ENCODE data around the gene ITPR2. TPM values are rescaled to one million over a fixed set of nuclear protein-coding genes. Genes with fewer than 3 reads are reported as not detected.

ITPR2 gene
- total RNA-seq, 1 experiment from 2014 or later: 26.0 TPM

- peaks cover 7% of the 10 kb centered on the region; the same call in 1 of the 2 replicates for H3K4me1 ChIP-seq (replicated peaks; ENCODE audit: insufficient read depth)
- no peak overlapping the region for H3K4me3 ChIP-seq
- H3K9me2 ChIP-seq (ENCODE audit: insufficient read depth): no peaks in the 10 kb centered on the region
- H3F3A ChIP-seq (ENCODE audit: insufficient read depth, low read depth): no peaks in the 10 kb centered on the region
- no peak for DNase-seq
- H4K20me1 ChIP-seq (ENCODE audit: insufficient read depth): no peaks in the 10 kb centered on the region
- no peak overlapping the region for H3K27ac ChIP-seq
- H2AFZ ChIP-seq: no peak overlapping the region
- TF ChIP-seq, protein P1, sequence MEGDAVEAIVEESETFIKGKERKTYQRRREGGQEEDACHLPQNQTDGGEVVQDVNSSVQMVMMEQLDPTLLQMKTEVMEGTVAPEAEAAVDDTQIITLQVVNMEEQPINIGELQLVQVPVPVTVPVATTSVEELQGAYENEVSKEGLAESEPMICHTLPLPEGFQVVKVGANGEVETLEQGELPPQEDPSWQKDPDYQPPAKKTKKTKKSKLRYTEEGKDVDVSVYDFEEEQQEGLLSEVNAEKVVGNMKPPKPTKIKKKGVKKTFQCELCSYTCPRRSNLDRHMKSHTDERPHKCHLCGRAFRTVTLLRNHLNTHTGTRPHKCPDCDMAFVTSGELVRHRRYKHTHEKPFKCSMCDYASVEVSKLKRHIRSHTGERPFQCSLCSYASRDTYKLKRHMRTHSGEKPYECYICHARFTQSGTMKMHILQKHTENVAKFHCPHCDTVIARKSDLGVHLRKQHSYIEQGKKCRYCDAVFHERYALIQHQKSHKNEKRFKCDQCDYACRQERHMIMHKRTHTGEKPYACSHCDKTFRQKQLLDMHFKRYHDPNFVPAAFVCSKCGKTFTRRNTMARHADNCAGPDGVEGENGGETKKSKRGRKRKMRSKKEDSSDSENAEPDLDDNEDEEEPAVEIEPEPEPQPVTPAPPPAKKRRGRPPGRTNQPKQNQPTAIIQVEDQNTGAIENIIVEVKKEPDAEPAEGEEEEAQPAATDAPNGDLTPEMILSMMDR (conservative IDR thresholded peaks at IDR 0.05): no peak
- TF ChIP-seq EZH2 (IDR thresholded peaks at IDR 0.05; ENCODE audit: low read depth): no peak
- no peak overlapping the region for H3K4me2 ChIP-seq
- ChIA-PET POLR2A (ENCODE audit: unreplicated experiment) (no interaction called here), CTCF (no interaction called here)
- H3K36me3 ChIP-seq (ENCODE audit: low read depth): no peaks in the 10 kb centered on the region
- no peaks in the 10 kb centered on the region for H3K27me3 ChIP-seq (ENCODE audit: insufficient read depth, low read depth)
- no peaks in the 10 kb centered on the region for H3K9me3 ChIP-seq (ENCODE audit: insufficient read depth, low read depth)
- H3K79me2 ChIP-seq (ENCODE audit: low read depth): no peaks in the 10 kb centered on the region
- BruUV-seq (replicated peaks): no TSS peak
- intact Hi-C loops (cut with micrococcal nuclease; ENCODE audit: unreplicated experiment): loop anchor here (5.0 to 10.0 kb wide), 5 partner anchors 53 to 583 kb away; partner anchors contain the start of genes ITPR2 and TM7SF3
Observed at GRCh38 chr12:26704684-26705460, 128.1 kb downstream of the ITPR2 start.

GRCh38 chr12:26704214-26704613 is 128.8 kb downstream of the ITPR2 start:
- intact Hi-C loops (cut with micrococcal nuclease; ENCODE audit: unreplicated experiment): loop anchor here (5.0 to 10.0 kb wide), 3 partner anchors 52 to 582 kb away; no protein-coding TSS in a partner anchor
- H3K79me2 ChIP-seq (ENCODE audit: low read depth): no peaks in the 10 kb centered on the region
- H4K20me1 ChIP-seq (ENCODE audit: insufficient read depth): no peaks in the 10 kb centered on the region
- no peak overlapping the region for H2AFZ ChIP-seq
- ChIA-PET POLR2A (ENCODE audit: unreplicated experiment) (interaction anchor here (0.6 kb wide), 1 partner anchor 933 kb away, joined by 4 read pairs; no protein-coding TSS in a partner anchor), CTCF (no interaction called here)
- H3K9me3 ChIP-seq (ENCODE audit: insufficient read depth, low read depth): no peaks in the 10 kb centered on the region; the same call in 1 of the 2 replicates
- no peak for DNase-seq
- BruUV-seq (replicated peaks): no TSS peak
- no peak for TF ChIP-seq EZH2 (IDR thresholded peaks at IDR 0.05; ENCODE audit: low read depth)
- TF ChIP-seq, protein P1 (conservative IDR thresholded peaks at IDR 0.05): no peak
- H3K4me3 ChIP-seq: no peak overlapping the region
- no peak overlapping the region for H3K4me2 ChIP-seq
- H3K27me3 ChIP-seq (ENCODE audit: insufficient read depth, low read depth): no peaks in the 10 kb centered on the region
- H3F3A ChIP-seq (ENCODE audit: insufficient read depth, low read depth): no peaks in the 10 kb centered on the region
- H3K9me2 ChIP-seq (ENCODE audit: insufficient read depth): no peaks in the 10 kb centered on the region
- H3K36me3 ChIP-seq (ENCODE audit: low read depth): no peaks in the 10 kb centered on the region
- no peak overlapping the region for H3K27ac ChIP-seq
- peaks cover 7% of the 10 kb centered on the region; the same call in 1 of the 2 replicates for H3K4me1 ChIP-seq (replicated peaks; ENCODE audit: insufficient read depth)

DNA sequence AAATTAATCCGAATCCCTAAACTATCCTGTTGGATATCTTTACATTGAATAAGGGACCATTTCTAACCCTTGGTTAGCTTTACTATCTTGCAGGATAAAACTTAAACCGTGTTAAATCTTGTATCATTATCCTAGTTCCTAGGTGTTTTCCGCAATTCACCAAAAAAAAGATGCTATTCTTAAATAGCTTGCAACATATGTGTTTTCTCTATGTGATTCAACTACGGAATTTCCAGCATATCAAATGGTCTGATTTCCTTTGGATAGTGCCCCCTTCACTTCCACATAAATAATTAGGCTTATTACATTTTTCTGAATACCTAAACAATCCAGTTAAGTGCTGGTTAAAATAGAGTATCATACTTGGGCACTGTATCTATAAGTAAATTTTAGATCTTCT is 130.3 kb downstream of the ITPR2 start:
- POLR2A ChIA-PET (ENCODE audit: unreplicated experiment): no interaction called here
- no TSS peak for BruUV-seq (replicated peaks)

More for the DNA sequence above, 130.3 kb downstream of the ITPR2 start:
- peaks cover 7% of the 10 kb centered on the region; the same call in 1 of the 2 replicates for H3K4me1 ChIP-seq (replicated peaks; ENCODE audit: insufficient read depth)
- intact Hi-C loops (cut with micrococcal nuclease; ENCODE audit: unreplicated experiment): loop anchor here (5.0 to 10.0 kb wide), 3 partner anchors 50 to 580 kb away; no protein-coding TSS in a partner anchor
- TF ChIP-seq EZH2 (IDR thresholded peaks at IDR 0.05; ENCODE audit: low read depth): no peak
- TF ChIP-seq, protein P1 (conservative IDR thresholded peaks at IDR 0.05): no peak
- no peaks in the 10 kb centered on the region for H4K20me1 ChIP-seq (ENCODE audit: insufficient read depth)
- no peak overlapping the region for H3K4me3 ChIP-seq
- no peaks in the 10 kb centered on the region; the same call in 1 of the 2 replicates for H3K9me3 ChIP-seq (ENCODE audit: insufficient read depth, low read depth)
- H3K9me2 ChIP-seq (ENCODE audit: insufficient read depth): no peaks in the 10 kb centered on the region
- no peaks in the 10 kb centered on the region for H3K36me3 ChIP-seq (ENCODE audit: low read depth)
- H3K79me2 ChIP-seq (ENCODE audit: low read depth): no peaks in the 10 kb centered on the region
- no peak overlapping the region for H3K27ac ChIP-seq
- H3K4me2 ChIP-seq: no peak overlapping the region
- CTCF ChIA-PET: interaction anchor here (0.5 kb wide), 1 partner anchor 146 kb away, joined by 3 read pairs; no protein-coding TSS in a partner anchor
- no peak for DNase-seq
- H2AFZ ChIP-seq: no peak overlapping the region
- no peaks in the 10 kb centered on the region for H3K27me3 ChIP-seq (ENCODE audit: insufficient read depth, low read depth)
- H3F3A ChIP-seq (ENCODE audit: insufficient read depth, low read depth): no peaks in the 10 kb centered on the region

Measured in PC-9 (cell line).